CD4-positive, alpha-beta T cell treated with Interleukin-12 subunit alpha and Interleukin-12 subunit beta, for 1 hour (primary cell): ENCODE measurements around the gene TMEM132D.
"Not testable (repeated sequence)": the region's sequence is repeated elsewhere in the genome, so short reads cannot be mapped to it uniquely, and the experiment has no call there.

Experiments
- DNase-seq: peaks from one replicate; pipeline ENCODE4 v3.0.0-alpha.2; 2020

TMEM132D gene

GRCh38 chr12:129571901-129572494, 331.8 kb downstream of the TMEM132D start:
- no peak for DNase-seq

GRCh38 chr12:129570796-129571400, 332.9 kb downstream of the TMEM132D start:
- no peak for DNase-seq

- no peak for DNase-seq
Observed at GRCh38 chr12:129566800-129567199, 337.0 kb downstream of the TMEM132D start.

- DNase-seq, result no peak
Observed at GRCh38 chr12:129564768-129565167, 339.1 kb downstream of the TMEM132D start.

- no peak for DNase-seq
Observed at GRCh38 chr12:129563266-129563665, 340.6 kb downstream of the TMEM132D start.

GRCh38 chr12:129561304-129561703, 342.5 kb downstream of the TMEM132D start:
- no peak for DNase-seq

- no peak for DNase-seq
Observed at GRCh38 chr12:129559776-129560175, 344.0 kb downstream of the TMEM132D start.

- no peak for DNase-seq
Observed at GRCh38 chr12:129558036-129558435, 345.8 kb downstream of the TMEM132D start.

GRCh38 chr12:129556082-129556481, 347.7 kb downstream of the TMEM132D start:
- no peak for DNase-seq

- no peak for DNase-seq
Observed at GRCh38 chr12:129552996-129553750, 350.7 kb downstream of the TMEM132D start.

- no peak for DNase-seq
Observed at GRCh38 chr12:129551441-129551840, 352.4 kb downstream of the TMEM132D start.

GRCh38 chr12:129550353-129550752, 353.5 kb downstream of the TMEM132D start:
- DNase-seq, result no peak

GRCh38 chr12:129549656-129550055, 354.2 kb downstream of the TMEM132D start:
- no peak for DNase-seq

GRCh38 chr12:129549020-129549419, 354.8 kb downstream of the TMEM132D start:
- DNase-seq, result not testable (repeated sequence)

- no peak for DNase-seq
Observed at GRCh38 chr12:129544716-129545115, 359.1 kb downstream of the TMEM132D start.

- DNase-seq, result no peak
Observed at GRCh38 chr12:129540954-129541353, 362.9 kb downstream of the TMEM132D start.

GRCh38 chr12:129540249-129540648, 363.6 kb downstream of the TMEM132D start:
- no peak for DNase-seq

- not testable (repeated sequence) for DNase-seq
Observed at GRCh38 chr12:129538724-129539335, 365.0 kb downstream of the TMEM132D start.

- DNase-seq, result no peak
Observed at GRCh38 chr12:129538137-129538536, 365.7 kb downstream of the TMEM132D start.

- no peak for DNase-seq
Observed at GRCh38 chr12:129534966-129535750, 368.7 kb downstream of the TMEM132D start.

GRCh38 chr12:129532707-129533499, 370.9 kb downstream of the TMEM132D start:
- DNase-seq, result no peak

GRCh38 chr12:129532082-129532481, 371.7 kb downstream of the TMEM132D start:
- DNase-seq, result no peak
